H1 (cell line): ENCODE results near the gene GRID1. TPM values are rescaled to one million over a fixed set of nuclear protein-coding genes. Genes with fewer than 3 reads are reported as not detected.

Experiments used
- E2F6 ChIP-seq: IDR thresholded peaks from 2 replicates; pipeline ENCODE4 v1.6.1; 2012; ENCODE audit warnings: inconsistent platforms
- RNF2 ChIP-seq: fragments of 200-900, 300-1000 bp; sonication (generic); IDR thresholded peaks from 2 replicates; pipeline ENCODE4 v1.7.1; 2016; ENCODE audit warnings: borderline replicate concordance, low read depth, mild to moderate bottlenecking, antibody characterized with exemption, low read length; ENCODE audit not compliant: poor library complexity, severe bottlenecking; ENCODE audit errors: missing control alignments
- SIX5 ChIP-seq: IDR thresholded peaks from 2 replicates; pipeline ENCODE4 v1.6.1; 2011; ENCODE audit warnings: mild to moderate bottlenecking, low read depth, low read length
- SUZ12 ChIP-seq: fragments of 200-600 bp; sonication (generic); IDR thresholded peaks from 2 replicates; pipeline ENCODE4 v1.6.1; 2012; ENCODE audit warnings: mild to moderate bottlenecking, inconsistent platforms, low read length, moderate library complexity, mixed read lengths
- polyA plus RNA-seq, 7 experiments: library from polyadenylated mRNA; depleted of rRNA in 3 of 7; stranded (reverse) in 5 of 7; unstranded in 2 of 7; fragments of >200 nt in 5 of 7; fragments of 200-250 nt in 2 of 7; gene quantifications; 1 replicate in 5 of 7; 2 replicates in 1 of 7; 4 replicates in 1 of 7; pipeline versions ENCODE4 v1.2.1 to v1.2.3, GENCODE V29; 2011 to 2013; ENCODE audit warnings: missing spikeins in 2 of 7, mixed read lengths in 2 of 7
- total RNA-seq: library from RNA; stranded (reverse); fragmentation: NEBNext Ultra II Directional; extraction: Animal tissue kit (Norgen Biotek cat#: 25700); gene quantifications from 2 replicates; pipeline ENCODE4 v1.2.1, GENCODE V29; 2021

Gene GRID1
- total and polyA plus RNA-seq, 2 of the 8 experiments (the other 6 are each of a cell fraction or from before 2014, with no cell fraction given) = 0.22 to 0.30 TPM

GRCh38 chr10:86363184-86363832 is 3.3 kb downstream of the GRID1 start (continued):
- TF ChIP-seq E2F6 (peak; percentile 89), SIX5 (no peak), SUZ12 (peak; percentile 90; the same call in 1 of the 2 replicates), RNF2 (peak; percentile 26)
